GM23338 (cell line): ENCODE measurements around the gene PSG3. TPM values are rescaled to one million over a fixed set of nuclear protein-coding genes. Genes with fewer than 3 reads are reported as not detected.

Experiments
- ATAC-seq: fragments of 200-7000 bp; cut with Tn5 transposase; 3 replicates; pipeline ENCODE4 v1.9.1; 2020
- DNase-seq: peaks from one replicate; pipeline ENCODE4 v3.0.0-alpha.2; 2015; ENCODE audit warnings: low spot score
- H2AFZ ChIP-seq: fragments of 200-600 bp; sonication (generic); 2 replicates; pipeline ENCODE4 v1.8.0; 2016; ENCODE audit warnings: antibody characterized with exemption, mild to moderate bottlenecking, moderate library complexity
- H3F3A ChIP-seq: fragments of 200-600 bp; sonication (generic); replicated peaks from 2 replicates; pipeline ENCODE4 v1.8.0; 2017; ENCODE audit warnings: antibody characterized with exemption, mixed run types, low read depth
- H3K27ac ChIP-seq: fragments of 200-600 bp; sonication (generic); 2 replicates; pipeline ENCODE4 v1.6.1; 2016; ENCODE audit warnings: low read depth
- H3K27me3 ChIP-seq: fragments of 200-600 bp; sonication (generic); 2 replicates; pipeline ENCODE4 v1.8.0; 2016; ENCODE audit warnings: mild to moderate bottlenecking, mixed run types, moderate library complexity; ENCODE audit not compliant: insufficient read depth
- H3K36me3 ChIP-seq: fragments of 200-600 bp; sonication (generic); 2 replicates; pipeline ENCODE4 v1.8.0; 2016; ENCODE audit warnings: mild to moderate bottlenecking; ENCODE audit not compliant: insufficient read depth
- H3K4me1 ChIP-seq: fragments of 200-600 bp; sonication (generic); 2 replicates; pipeline ENCODE4 v1.8.0; 2016; ENCODE audit warnings: mild to moderate bottlenecking, moderate library complexity; ENCODE audit not compliant: insufficient read depth
- H3K4me2 ChIP-seq: fragments of 200-600 bp; sonication (generic); 2 replicates; pipeline ENCODE4 v1.7.1; 2017; ENCODE audit warnings: mixed run types
- H3K4me3 ChIP-seq: fragments of 200-600 bp; sonication (generic); 2 replicates; pipeline ENCODE4 v1.6.1; 2016; ENCODE audit warnings: mixed run types
- H3K79me2 ChIP-seq: fragments of 200-600 bp; sonication (generic); replicated peaks from 2 replicates; pipeline ENCODE4 v1.8.0; 2017; ENCODE audit warnings: mild to moderate bottlenecking; ENCODE audit not compliant: insufficient read depth
- H3K9me2 ChIP-seq: fragments of 200-600 bp; sonication (generic); 2 replicates; pipeline ENCODE4 v1.8.0; 2017; ENCODE audit not compliant: insufficient read depth
- H4K20me1 ChIP-seq: fragments of 200-600 bp; sonication (generic); replicated peaks from 2 replicates; pipeline ENCODE4 v1.8.0; 2017; ENCODE audit warnings: mild to moderate bottlenecking; ENCODE audit not compliant: insufficient read depth
- H3K27ac Mint-ChIP-seq: 2 replicates; pipeline ENCODE4 v1.8.0; 2020; ENCODE audit warnings: inconsistent platforms, mild to moderate bottlenecking, moderate library complexity, mixed read lengths
- H3K27me3 Mint-ChIP-seq: 3 replicates; pipeline ENCODE4 v1.8.0; 2022; ENCODE audit warnings: low read depth, mild to moderate bottlenecking, moderate library complexity, mixed read lengths, inconsistent platforms; ENCODE audit not compliant: insufficient read depth, poor library complexity
- H3K36me3 Mint-ChIP-seq: 3 replicates; pipeline ENCODE4 v1.8.0; 2021; ENCODE audit warnings: low read depth, mild to moderate bottlenecking, inconsistent platforms, moderate library complexity, mixed read lengths
- H3K4me1 Mint-ChIP-seq: 3 replicates; pipeline ENCODE4 v1.8.0; 2020; ENCODE audit warnings: mild to moderate bottlenecking, inconsistent platforms, mixed read lengths
- H3K4me3 Mint-ChIP-seq: 3 replicates; pipeline ENCODE4 v1.8.0; 2021; ENCODE audit warnings: moderate library complexity, mild to moderate bottlenecking, inconsistent platforms, mixed read lengths
- H3K9me3 Mint-ChIP-seq: 3 replicates; pipeline ENCODE4 v1.8.0; 2020; ENCODE audit warnings: moderate library complexity, mild to moderate bottlenecking, inconsistent platforms, mixed read lengths
- EZH2phosphoT487 ChIP-seq: fragments of 200-600 bp; sonication (generic); IDR thresholded peaks from one replicate; pipeline ENCODE4 v1.8.1; 2018; ENCODE audit warnings: antibody characterized with exemption; ENCODE audit not compliant: unreplicated experiment
- JUNB ChIP-seq: IDR thresholded peaks from one replicate; pipeline ENCODE4 v1.6.1; 2016; ENCODE audit warnings: antibody characterized with exemption; ENCODE audit not compliant: unreplicated experiment
- NANOG ChIP-seq: IDR thresholded peaks from 2 replicates; pipeline ENCODE4 v1.6.1; 2016; ENCODE audit warnings: antibody characterized with exemption, borderline replicate concordance
- POLR2AphosphoS5 ChIP-seq: IDR thresholded peaks from 2 replicates; pipeline ENCODE4 v1.6.1; 2016; ENCODE audit warnings: antibody characterized with exemption, low read depth
- STAT1 ChIP-seq: IDR thresholded peaks from one replicate; pipeline ENCODE4 v1.6.1; 2016; ENCODE audit warnings: antibody characterized with exemption; ENCODE audit not compliant: unreplicated experiment
- polyA plus RNA-seq: library from polyadenylated mRNA; unstranded; fragments of >200 nt; fragmentation: Nextera tagmentation; extraction: Ambion mirVana; gene quantifications from 2 replicates; pipeline ENCODE4 v1.2.1, GENCODE V29; 2016
- total RNA-seq: library from RNA; depleted of rRNA; stranded (reverse); fragments of >200 nt; shearing (Covaris generic); gene quantifications from 2 replicates; pipeline ENCODE4 v1.2.3, GENCODE V29; 2014
- TF ChIP-seq, protein P1 (sequence below): IDR thresholded peaks from one replicate; pipeline ENCODE4 v1.6.1; 2018; ENCODE audit warnings: antibody characterized with exemption; ENCODE audit not compliant: unreplicated experiment
- TF ChIP-seq, protein P2 (sequence below), 2 experiments: fragments of 200-600 bp in 1 of 2; sonication (generic) in 1 of 2; conservative IDR thresholded peaks; 2 replicates each; pipeline versions ENCODE4 v1.5.1 to v1.6.1; 2016 to 2017; ENCODE audit warnings: antibody characterized with exemption in 2 of 2, low read depth in 2 of 2, mild to moderate bottlenecking in 2 of 2, moderate library complexity in 1 of 2

Gene PSG3
- total and polyA plus RNA-seq, 2 experiments from 2014 or later: not detected

DNA sequence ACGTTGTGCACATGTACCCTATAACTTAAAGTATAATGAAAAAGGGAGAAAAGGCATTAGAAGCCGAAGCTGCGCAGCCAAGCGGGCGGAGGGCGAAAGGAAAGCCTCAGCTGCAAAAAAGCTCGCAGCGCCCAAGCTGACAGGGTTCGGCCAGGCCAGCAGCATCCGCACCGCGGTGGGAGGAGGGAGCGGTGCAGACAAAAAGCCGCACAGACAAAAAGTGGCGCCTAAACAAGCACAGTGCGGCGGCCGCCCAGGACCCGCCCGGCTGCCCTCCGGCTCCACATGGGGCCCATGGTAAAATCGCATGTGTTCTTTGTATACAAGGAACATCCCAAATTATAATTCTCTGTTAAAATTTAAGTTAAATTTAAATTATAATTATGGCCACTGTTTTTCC lies 42.4 kb downstream of the PSG3 start:
- no peak overlapping the region for H3K4me3 Mint-ChIP-seq
- no peak overlapping the region for H3K4me2 ChIP-seq

DNA sequence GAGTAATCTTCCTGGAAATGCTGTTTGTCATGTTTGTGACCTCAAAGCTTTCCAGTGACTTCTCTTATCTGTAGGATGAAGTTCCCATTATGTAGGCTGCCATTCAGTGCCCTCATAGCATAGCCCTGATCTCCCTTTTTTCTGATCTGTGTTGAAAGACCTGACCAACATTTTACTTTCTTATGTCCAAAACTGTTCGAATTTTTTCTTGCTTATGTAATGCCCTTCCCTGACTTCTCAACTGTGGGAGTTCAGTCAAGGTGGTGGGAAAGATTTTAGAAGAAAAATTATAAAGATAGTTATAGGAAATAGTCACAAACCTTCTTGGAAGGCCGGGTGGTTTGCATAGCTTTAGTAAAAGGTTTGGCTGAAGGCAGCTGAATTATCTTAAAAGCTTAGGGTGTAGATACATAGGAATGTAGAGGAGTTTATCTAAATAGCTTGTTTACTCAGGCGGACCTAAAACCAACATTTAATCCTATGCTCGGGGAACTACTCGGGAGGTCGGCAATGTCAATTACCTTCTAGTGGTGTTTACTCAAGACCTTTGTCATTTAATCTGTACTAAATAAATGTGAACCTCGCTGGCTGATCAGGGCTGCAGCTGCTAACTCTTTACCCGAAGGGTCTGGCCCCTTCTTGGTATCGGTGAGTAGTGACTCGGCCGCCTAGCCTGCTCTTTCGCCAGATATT lies 44.3 kb downstream of the PSG3 start:
- Mint-ChIP-seq H3K4me3 (no peak overlapping the region), H3K9me3 (peaks cover 83% of the 10 kb centered on the region)
- no peaks in the 10 kb centered on the region for H3K9me2 ChIP-seq
- TF ChIP-seq EZH2phosphoT487: no peak
- no peak for TF ChIP-seq POLR2AphosphoS5
- no peak for TF ChIP-seq STAT1
- no peak for TF ChIP-seq NANOG

More for the DNA sequence above, 42.4 kb downstream of the PSG3 start:
- Histone ChIP-seq H3K4me1 (no peaks in the 10 kb centered on the region), H4K20me1 (no peaks in the 10 kb centered on the region), H2AFZ (peak overlapping the region; percentile 14; the same call in 1 of the 2 replicates), H3K27me3 (no peaks in the 10 kb centered on the region), H3K27ac (no peak overlapping the region), H3K36me3 (no peaks in the 10 kb centered on the region), H3K4me3 (no peak overlapping the region), H3K79me2 (no peaks in the 10 kb centered on the region), H3K9me2 (no peaks in the 10 kb centered on the region), H3F3A (no peaks in the 10 kb centered on the region)
- no peak for TF ChIP-seq STAT1
- TF ChIP-seq, protein P1, sequence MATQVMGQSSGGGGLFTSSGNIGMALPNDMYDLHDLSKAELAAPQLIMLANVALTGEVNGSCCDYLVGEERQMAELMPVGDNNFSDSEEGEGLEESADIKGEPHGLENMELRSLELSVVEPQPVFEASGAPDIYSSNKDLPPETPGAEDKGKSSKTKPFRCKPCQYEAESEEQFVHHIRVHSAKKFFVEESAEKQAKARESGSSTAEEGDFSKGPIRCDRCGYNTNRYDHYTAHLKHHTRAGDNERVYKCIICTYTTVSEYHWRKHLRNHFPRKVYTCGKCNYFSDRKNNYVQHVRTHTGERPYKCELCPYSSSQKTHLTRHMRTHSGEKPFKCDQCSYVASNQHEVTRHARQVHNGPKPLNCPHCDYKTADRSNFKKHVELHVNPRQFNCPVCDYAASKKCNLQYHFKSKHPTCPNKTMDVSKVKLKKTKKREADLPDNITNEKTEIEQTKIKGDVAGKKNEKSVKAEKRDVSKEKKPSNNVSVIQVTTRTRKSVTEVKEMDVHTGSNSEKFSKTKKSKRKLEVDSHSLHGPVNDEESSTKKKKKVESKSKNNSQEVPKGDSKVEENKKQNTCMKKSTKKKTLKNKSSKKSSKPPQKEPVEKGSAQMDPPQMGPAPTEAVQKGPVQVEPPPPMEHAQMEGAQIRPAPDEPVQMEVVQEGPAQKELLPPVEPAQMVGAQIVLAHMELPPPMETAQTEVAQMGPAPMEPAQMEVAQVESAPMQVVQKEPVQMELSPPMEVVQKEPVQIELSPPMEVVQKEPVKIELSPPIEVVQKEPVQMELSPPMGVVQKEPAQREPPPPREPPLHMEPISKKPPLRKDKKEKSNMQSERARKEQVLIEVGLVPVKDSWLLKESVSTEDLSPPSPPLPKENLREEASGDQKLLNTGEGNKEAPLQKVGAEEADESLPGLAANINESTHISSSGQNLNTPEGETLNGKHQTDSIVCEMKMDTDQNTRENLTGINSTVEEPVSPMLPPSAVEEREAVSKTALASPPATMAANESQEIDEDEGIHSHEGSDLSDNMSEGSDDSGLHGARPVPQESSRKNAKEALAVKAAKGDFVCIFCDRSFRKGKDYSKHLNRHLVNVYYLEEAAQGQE: no peak
- TF ChIP-seq JUNB: no peak
- TF ChIP-seq, protein P2, sequence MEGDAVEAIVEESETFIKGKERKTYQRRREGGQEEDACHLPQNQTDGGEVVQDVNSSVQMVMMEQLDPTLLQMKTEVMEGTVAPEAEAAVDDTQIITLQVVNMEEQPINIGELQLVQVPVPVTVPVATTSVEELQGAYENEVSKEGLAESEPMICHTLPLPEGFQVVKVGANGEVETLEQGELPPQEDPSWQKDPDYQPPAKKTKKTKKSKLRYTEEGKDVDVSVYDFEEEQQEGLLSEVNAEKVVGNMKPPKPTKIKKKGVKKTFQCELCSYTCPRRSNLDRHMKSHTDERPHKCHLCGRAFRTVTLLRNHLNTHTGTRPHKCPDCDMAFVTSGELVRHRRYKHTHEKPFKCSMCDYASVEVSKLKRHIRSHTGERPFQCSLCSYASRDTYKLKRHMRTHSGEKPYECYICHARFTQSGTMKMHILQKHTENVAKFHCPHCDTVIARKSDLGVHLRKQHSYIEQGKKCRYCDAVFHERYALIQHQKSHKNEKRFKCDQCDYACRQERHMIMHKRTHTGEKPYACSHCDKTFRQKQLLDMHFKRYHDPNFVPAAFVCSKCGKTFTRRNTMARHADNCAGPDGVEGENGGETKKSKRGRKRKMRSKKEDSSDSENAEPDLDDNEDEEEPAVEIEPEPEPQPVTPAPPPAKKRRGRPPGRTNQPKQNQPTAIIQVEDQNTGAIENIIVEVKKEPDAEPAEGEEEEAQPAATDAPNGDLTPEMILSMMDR (conservative IDR thresholded peaks at IDR 0.05; ENCODE audit: low read depth in 2 of 2): no peak
- peaks cover 78% of the 10 kb centered on the region for H3K9me3 Mint-ChIP-seq
- no peak overlapping the region for H3K27ac Mint-ChIP-seq
- H3K4me1 Mint-ChIP-seq: no peaks in the 10 kb centered on the region
- ATAC-seq: peak; percentile 53
- no peaks in the 10 kb centered on the region for H3K27me3 Mint-ChIP-seq
- peaks cover 4% of the 10 kb centered on the region; the same call in 2 of the 3 replicates for H3K36me3 Mint-ChIP-seq
- DNase-seq: no peak

More for the DNA sequence above, 44.3 kb downstream of the PSG3 start:
- Mint-ChIP-seq H3K4me1 (no peaks in the 10 kb centered on the region), H3K27ac (no peak overlapping the region), H3K36me3 (peaks cover 7% of the 10 kb centered on the region; the same call in 2 of the 3 replicates), H3K27me3 (no peaks in the 10 kb centered on the region)
- Histone ChIP-seq H3K4me2 (no peak overlapping the region), H2AFZ (no peak overlapping the region), H3K27me3 (no peaks in the 10 kb centered on the region), H3K4me1 (no peaks in the 10 kb centered on the region), H3K4me3 (no peak overlapping the region), H3K79me2 (no peaks in the 10 kb centered on the region), H3F3A (no peaks in the 10 kb centered on the region), H3K27ac (no peak overlapping the region), H3K36me3 (no peaks in the 10 kb centered on the region), H4K20me1 (no peaks in the 10 kb centered on the region)
- ATAC-seq: no peak
- DNase-seq: no peak
